Measurements from ENCODE around the gene TNNT3. TPM values are rescaled to one million over a fixed set of nuclear protein-coding genes. Genes with fewer than 3 reads are reported as not detected.

The TNNT3 gene
- total and polyA plus RNA-seq, 2 of the 4 experiments (the other 2 are of a cell fraction), result not detected

DNA sequence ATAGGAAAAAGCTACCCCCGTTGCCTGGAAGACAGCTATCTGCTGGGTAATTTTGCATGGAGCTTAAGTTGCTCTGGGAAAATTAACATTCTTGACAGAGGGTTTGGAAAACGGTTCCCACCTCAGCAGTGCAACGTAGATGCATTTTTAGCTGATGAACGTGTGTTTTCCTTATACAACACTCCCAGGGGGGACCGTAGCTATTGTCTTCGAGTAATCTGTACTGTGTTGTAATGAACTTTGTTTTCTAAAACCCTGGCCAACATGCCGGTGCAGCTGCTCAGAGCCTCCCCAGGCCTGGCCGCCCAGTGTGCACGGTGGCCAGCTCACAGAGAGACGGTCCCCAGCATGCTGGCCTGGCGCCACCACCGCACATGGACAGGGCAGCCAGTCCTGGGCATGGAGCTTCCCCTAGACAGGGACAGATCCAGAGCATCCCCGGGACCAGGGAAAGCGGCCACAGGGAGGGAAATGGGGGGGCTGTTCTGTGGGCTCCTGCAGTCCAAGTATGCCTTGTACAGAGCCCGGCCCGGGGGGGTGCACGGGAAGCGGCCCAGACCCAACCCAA lies 2.2 kb downstream of the TNNT3 start:
- Histone ChIP-seq H4K20me1 (ENCODE audit: insufficient read depth, low read length) (no peaks in the 10 kb centered on the region; the same call in 1 of the 2 replicates), H3K56ac (ENCODE audit: extremely low read depth, insufficient read depth, low read length) (no peak overlapping the region), H2BK5ac (ENCODE audit: low read depth, low read length, poor library complexity, severe bottlenecking) (no peak overlapping the region), H2BK120ac (ENCODE audit: low read depth, low read length) (no peak overlapping the region), H3K9me3 (ENCODE audit: control insufficient read depth, insufficient read depth, low read length) (no peaks in the 10 kb centered on the region), H2BK15ac (ENCODE audit: low read depth, low read length) (no peak overlapping the region), H4K5ac (ENCODE audit: low read depth, low read length) (no peak overlapping the region), H2AK5ac (ENCODE audit: low read depth, low read length) (no peak overlapping the region), H3K27me3 (ENCODE audit: control insufficient read depth, insufficient read depth, low read length) (peaks cover 14% of the 10 kb centered on the region), H3K4me1 (ENCODE audit: control insufficient read depth, insufficient read depth, low read length) (no peaks in the 10 kb centered on the region), H3K23ac (ENCODE audit: low read depth, low read length) (no peak overlapping the region), H4K8ac (ENCODE audit: low read depth in 2 of 2, low read length in 2 of 2) (no peak overlapping the region), H4K91ac (ENCODE audit: insufficient read depth, low read depth, low read length) (no peak overlapping the region), H3K18ac (ENCODE audit: low read depth, low read length) (no peak overlapping the region), H3K79me1 (ENCODE audit: low read depth in 1 of 2, low read length in 2 of 2) (no peaks in the 10 kb centered on the region), H3K9me1 (ENCODE audit: insufficient read depth, low read length) (no peaks in the 10 kb centered on the region), H3K36me3 (ENCODE audit: control insufficient read depth, insufficient read depth, low read length) (no peaks in the 10 kb centered on the region), H3K9ac (ENCODE audit: low read depth, low read length) (no peak overlapping the region), H2AFZ (replicated peaks; ENCODE audit: low read length, poor library complexity) (no peak overlapping the region), H3K4ac (ENCODE audit: low read depth, low read length) (no peak overlapping the region), H3K27ac (ENCODE audit: insufficient read depth, low read length) (no peak overlapping the region), H2AK9ac (replicated peaks; ENCODE audit: low read depth, low read length, poor library complexity) (no peak overlapping the region), H3K4me3 (ENCODE audit: insufficient read depth, low read depth, low read length) (no peak overlapping the region), H3K14ac (replicated peaks; ENCODE audit: low read depth, low read length) (no peak overlapping the region), H3K4me2 (ENCODE audit: low read depth, low read length) (no peak overlapping the region), H2BK20ac (ENCODE audit: low read depth, low read length) (no peak overlapping the region)
- ChIA-PET CTCF (interaction anchor here (0.6 kb wide), 2 partner anchors 282 to 1190 kb away, joined by 3 to 5 read pairs; no protein-coding TSS in a partner anchor), POLR2A (ENCODE audit: unreplicated experiment) (no interaction called here)
- in situ Hi-C loops (cut with MboI; ENCODE audit: low sequenced_read_pairs) (no loop called here), intact Hi-C loops (cut with micrococcal nuclease) (no loop called here), dilution Hi-C loops (cut with HindIII; ENCODE audit: low sequenced_read_pairs, unreplicated experiment) (no loop called here)
- DNase-seq (no peak), ATAC-seq (ENCODE audit: low read depth) (no peak)
- no peak for TF ChIP-seq RAD21 (IDR thresholded peaks at IDR 0.05; ENCODE audit: low read length)
- WGBS, 2 experiments (ENCODE audit: extremely low coverage in 2 of 2, insufficient read length in 1 of 2), result 77% methylated on average over 4 of the region's 18 CpGs; no CpG with 5 or more reads in 1 of the 2 experiments
- no TSS peak for BruUV-seq (replicated peaks)

Data from IMR-90 (cell line).